T-helper 1 cell treated with Interleukin-12 subunit alpha and Interleukin-12 subunit beta and Interleukin-4 antibody, amounts not matched to agents 30 ng/mL and 1 ng/mL, for 36 hours (primary cell): ENCODE measurements around the gene IGSF6. TPM values are rescaled to one million over a fixed set of nuclear protein-coding genes. Genes with fewer than 3 reads are reported as not detected.
"Not testable (repeated sequence)": the region's sequence is repeated elsewhere in the genome, so short reads cannot be mapped to it uniquely, and the experiment has no call there.

ENCODE experiments used
- intact Hi-C: fragments of 100-400 bp; cut with micrococcal nuclease; formaldehyde crosslinking; loops from one replicate; pipeline ENCODE4 v1.15.1; 2024
- total RNA-seq: library from RNA; stranded (reverse); gene quantifications from 2 replicates; pipeline ENCODE4 v1.2.3, GENCODE V29; 2022

IGSF6 gene
- total RNA-seq: 0.12 and 0.15 TPM in 2 replicates

- intact Hi-C loops: loop anchor here (10.0 kb wide), 1 partner anchor 422 kb away; no protein-coding TSS in a partner anchor
Measured at GRCh38 chr16:21652453-21652852, at the start of gene IGSF6. Gene IGSF6, minus strand, starts transcription at chr16:21652608. Its CDS starts 10 bp downstream, at chr16:21652598.

GRCh38 chr16:21701271-21701670 is 48.9 kb upstream of the IGSF6 start:
- intact Hi-C loops: no loop called here

- intact Hi-C loops: no loop called here
Measured at GRCh38 chr16:21698169-21699032, 46.0 kb upstream of the IGSF6 start.

GRCh38 chr16:21697032-21697431 is 44.6 kb upstream of the IGSF6 start:
- intact Hi-C loops: no loop called here

- intact Hi-C loops: no loop called here
Measured at GRCh38 chr16:21694609-21695008, 42.2 kb upstream of the IGSF6 start.

- intact Hi-C loops: not testable (repeated sequence)
Measured at GRCh38 chr16:21690967-21691366, 38.6 kb upstream of the IGSF6 start.

GRCh38 chr16:21689107-21689506 is 36.7 kb upstream of the IGSF6 start:
- intact Hi-C loops: no loop called here

- intact Hi-C loops: no loop called here
Measured at GRCh38 chr16:21685034-21685455, 32.6 kb upstream of the IGSF6 start.

- intact Hi-C loops: no loop called here
Measured at GRCh38 chr16:21684199-21684598, 31.8 kb upstream of the IGSF6 start.

- intact Hi-C loops: loop anchor here (2.0 kb wide), 1 partner anchor 26 kb away; no protein-coding TSS in a partner anchor
Measured at GRCh38 chr16:21683184-21683583, 30.8 kb upstream of the IGSF6 start.

- intact Hi-C loops: not testable (repeated sequence)
Measured at GRCh38 chr16:21680714-21681113, 28.3 kb upstream of the IGSF6 start.

GRCh38 chr16:21674456-21674855 is 22.0 kb upstream of the IGSF6 start:
- intact Hi-C loops: not testable (repeated sequence)

GRCh38 chr16:21673469-21673868 is 21.1 kb upstream of the IGSF6 start:
- intact Hi-C loops: no loop called here

- intact Hi-C loops: no loop called here
Measured at GRCh38 chr16:21667575-21667974, 15.2 kb upstream of the IGSF6 start.

GRCh38 chr16:21666772-21667171 is 14.4 kb upstream of the IGSF6 start:
- intact Hi-C loops: no loop called here

GRCh38 chr16:21664801-21665492 is 12.5 kb upstream of the IGSF6 start:
- intact Hi-C loops: no loop called here

GRCh38 chr16:21663889-21664647 is 11.7 kb upstream of the IGSF6 start, which contains the start of gene OTOA:
Gene OTOA, plus strand, starts transcription at chr16:21663968. Its CDS starts 14,547 bp downstream, at chr16:21678515.
- intact Hi-C loops: no loop called here

GRCh38 chr16:21659124-21659523 is 6.7 kb upstream of the IGSF6 start:
- intact Hi-C loops: loop anchor here (10.0 kb wide), 1 partner anchor 416 kb away; no protein-coding TSS in a partner anchor

GRCh38 chr16:21656795-21657768 is 4.7 kb upstream of the IGSF6 start:
- intact Hi-C loops: loop anchor here (1.0 to 10.0 kb wide), 4 partner anchors 26 to 532 kb away; no protein-coding TSS in a partner anchor

GRCh38 chr16:21654881-21655280 is 2.5 kb upstream of the IGSF6 start:
- intact Hi-C loops: loop anchor here (10.0 kb wide), 1 partner anchor 420 kb away; no protein-coding TSS in a partner anchor
